Measurements from ENCODE around the gene LRMDA. TPM values are rescaled to one million over a fixed set of nuclear protein-coding genes. Genes with fewer than 3 reads are reported as not detected.
"Not testable (repeated sequence)": the region's sequence is repeated elsewhere in the genome, so short reads cannot be mapped to it uniquely, and the experiment has no call there.

The LRMDA gene
- total RNA-seq, 3 donors from 2014 or later (not counting 1 experiment from before 2014, with no cell fraction given): 1.4 to 2.4 (median 2.1) TPM

DNA sequence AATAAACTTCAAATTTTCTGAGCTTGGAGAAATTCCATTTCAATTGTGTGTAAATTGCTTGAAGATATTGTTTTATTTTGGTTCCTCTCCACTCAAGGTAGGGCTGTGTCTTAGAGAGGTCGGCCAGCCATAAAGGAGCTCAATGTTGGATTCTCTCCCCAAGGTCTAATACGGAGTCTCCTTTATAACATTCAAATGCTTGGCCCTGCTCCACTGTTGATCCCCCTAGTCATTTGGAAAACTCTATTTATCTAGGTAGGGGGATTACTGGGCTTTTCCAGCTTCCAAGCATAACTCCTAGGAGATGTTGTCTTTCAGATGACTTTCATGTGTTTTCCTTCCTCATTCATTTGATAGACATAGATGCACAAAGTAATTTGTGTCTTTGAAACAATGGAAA is 170.9 kb downstream of the LRMDA start:
- no peaks in the 10 kb centered on the region for H3K36me3 Mint-ChIP-seq
- Histone ChIP-seq H3K27ac (ENCODE audit: low read length) (no peak overlapping the region), H3K27me3 (ENCODE audit: control insufficient read depth, insufficient read depth, low read length) (no peaks in the 10 kb centered on the region), H3K9me3 (ENCODE audit: control insufficient read depth, insufficient read depth, low read length) (no peaks in the 10 kb centered on the region), H3K4me3 (ENCODE audit: low read length) (no peak overlapping the region), H3K36me3 (ENCODE audit: control insufficient read depth, insufficient read depth, low read length) (no peaks in the 10 kb centered on the region), H3K4me1 (ENCODE audit: control insufficient read depth, insufficient read depth, low read length) (no peaks in the 10 kb centered on the region)
- 86% methylated on average over 1 of the region's 2 CpGs for WGBS (ENCODE audit: insufficient coverage)
- no peak overlapping the region for H3K27ac Mint-ChIP-seq
- no peak overlapping the region for H3K4me3 Mint-ChIP-seq
- peaks cover 7 to 29% of the 10 kb centered on the region in 2 donors for H3K27me3 Mint-ChIP-seq (ENCODE audit: low read depth in 2 of 2)
- ATAC-seq (no peak), DNase-seq (no peak)
- no peaks in the 10 kb centered on the region for H3K4me1 Mint-ChIP-seq
- no peak for TF ChIP-seq CTCF (IDR thresholded peaks at IDR 0.05)
- no peaks in the 10 kb centered on the region for H3K9me3 Mint-ChIP-seq
- intact Hi-C loops (cut with micrococcal nuclease): no loop called here

DNA sequence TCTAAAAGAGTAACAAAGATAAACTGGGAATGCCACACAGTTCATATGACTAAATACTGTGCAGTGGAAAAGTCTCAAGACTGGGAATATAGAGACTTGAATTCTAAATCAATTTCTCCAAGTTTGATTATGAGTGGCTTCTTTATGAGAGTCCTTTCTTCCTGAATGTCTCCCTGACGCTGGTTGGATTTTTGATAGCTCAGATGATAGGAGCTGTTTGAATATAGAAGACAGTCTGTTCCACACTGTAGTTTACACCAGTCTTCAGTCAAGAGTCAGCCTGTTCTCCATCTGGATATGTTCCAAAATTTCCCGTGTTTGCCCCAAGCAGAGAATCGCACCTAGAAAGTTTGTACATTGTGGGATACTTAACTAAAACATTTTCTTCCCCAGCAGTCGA is 173.7 kb downstream of the LRMDA start:
- H3K4me3 Mint-ChIP-seq: no peak overlapping the region
- no peak overlapping the region for H3K4me3 ChIP-seq (ENCODE audit: low read length)
- H3K9me3 Mint-ChIP-seq: no peaks in the 10 kb centered on the region
- H3K9me3 ChIP-seq (ENCODE audit: control insufficient read depth, insufficient read depth, low read length): no peaks in the 10 kb centered on the region
- no peaks in the 10 kb centered on the region for H3K27me3 ChIP-seq (ENCODE audit: control insufficient read depth, insufficient read depth, low read length)
- H3K4me1 ChIP-seq (ENCODE audit: control insufficient read depth, insufficient read depth, low read length): no peaks in the 10 kb centered on the region
- no peak for TF ChIP-seq CTCF (IDR thresholded peaks at IDR 0.05)
- H3K4me1 Mint-ChIP-seq: no peaks in the 10 kb centered on the region
- peaks cover 7 to 23% of the 10 kb centered on the region in 2 donors for H3K27me3 Mint-ChIP-seq (ENCODE audit: low read depth in 2 of 2)
- intact Hi-C loops (cut with micrococcal nuclease): no loop called here
- H3K27ac Mint-ChIP-seq: no peak overlapping the region
- no peak overlapping the region for H3K27ac ChIP-seq (ENCODE audit: low read length)
- ATAC-seq: no peak
- no peak for DNase-seq
- 84% methylated on average over 3 of the region's 4 CpGs for WGBS (ENCODE audit: insufficient coverage)
- H3K36me3 Mint-ChIP-seq: no peaks in the 10 kb centered on the region
- no peaks in the 10 kb centered on the region for H3K36me3 ChIP-seq (ENCODE audit: control insufficient read depth, insufficient read depth, low read length)

GRCh38 chr10:75605795-75606194 is 174.4 kb downstream of the LRMDA start:
- H3K4me1 Mint-ChIP-seq; H3K36me3 Mint-ChIP-seq; H3K4me1 ChIP-seq (ENCODE audit: control insufficient read depth, insufficient read depth, low read length); intact Hi-C loops (cut with micrococcal nuclease); H3K4me3 ChIP-seq (ENCODE audit: low read length); H3K27me3 ChIP-seq (ENCODE audit: control insufficient read depth, insufficient read depth, low read length); H3K36me3 ChIP-seq (ENCODE audit: control insufficient read depth, insufficient read depth, low read length); H3K9me3 Mint-ChIP-seq; H3K27ac ChIP-seq (ENCODE audit: low read length); H3K4me3 Mint-ChIP-seq; DNase-seq; H3K27ac Mint-ChIP-seq; H3K9me3 ChIP-seq (ENCODE audit: control insufficient read depth, insufficient read depth, low read length); ATAC-seq: not testable (repeated sequence)
- H3K27me3 Mint-ChIP-seq (ENCODE audit: low read depth in 2 of 2): peaks cover 9 to 23% of the 10 kb centered on the region in 2 donors
- 91% methylated on average over 6 of the region's 6 CpGs for WGBS (ENCODE audit: insufficient coverage)

DNA sequence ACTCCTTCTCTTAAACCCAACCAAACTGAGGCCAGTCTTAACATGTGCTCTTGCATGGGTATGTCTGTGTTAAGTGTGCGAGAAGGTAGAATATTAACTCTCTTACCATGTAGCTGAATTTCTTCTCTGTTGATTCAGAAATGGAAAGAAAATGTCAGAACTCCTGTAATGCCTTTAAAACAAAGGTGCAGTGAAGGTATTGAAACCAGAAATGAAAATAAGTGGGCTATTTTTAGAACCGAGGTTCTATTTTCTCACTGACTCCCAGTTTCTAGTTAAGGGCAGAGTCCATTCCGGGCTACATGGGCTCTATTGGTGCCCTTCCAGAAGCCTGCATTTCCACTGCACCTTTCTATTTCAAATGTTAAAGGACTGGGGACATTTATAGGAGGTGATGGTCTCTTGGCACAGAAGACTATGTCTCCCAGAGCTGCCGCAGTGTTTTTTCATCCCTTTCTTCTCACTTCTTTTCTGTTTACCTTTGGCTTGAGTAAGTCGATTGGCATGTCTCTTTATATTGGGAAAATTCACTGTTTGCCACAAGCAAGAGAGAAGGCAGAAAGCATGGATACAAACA is 174.9 kb downstream of the LRMDA start:
- no peak overlapping the region for H3K27ac Mint-ChIP-seq
- H3K4me1 Mint-ChIP-seq: no peaks in the 10 kb centered on the region
- TF ChIP-seq CTCF (IDR thresholded peaks at IDR 0.05): no peak
- no peak overlapping the region for H3K4me3 Mint-ChIP-seq
- H3K9me3 Mint-ChIP-seq: no peaks in the 10 kb centered on the region
- H3K9me3 ChIP-seq (ENCODE audit: control insufficient read depth, insufficient read depth, low read length): no peaks in the 10 kb centered on the region
- ATAC-seq: no peak
- intact Hi-C loops (cut with micrococcal nuclease): no loop called here
- no peaks in the 10 kb centered on the region for H3K27me3 ChIP-seq (ENCODE audit: control insufficient read depth, insufficient read depth, low read length)
- no peaks in the 10 kb centered on the region for H3K36me3 Mint-ChIP-seq
- no peaks in the 10 kb centered on the region for H3K36me3 ChIP-seq (ENCODE audit: control insufficient read depth, insufficient read depth, low read length)
- DNase-seq: no peak
- no peak overlapping the region for H3K4me3 ChIP-seq (ENCODE audit: low read length)
- peaks cover 9 to 18% of the 10 kb centered on the region in 2 donors for H3K27me3 Mint-ChIP-seq (ENCODE audit: low read depth in 2 of 2)
- 90% methylated on average over 4 of the region's 5 CpGs for WGBS (ENCODE audit: insufficient coverage)
- no peaks in the 10 kb centered on the region for H3K4me1 ChIP-seq (ENCODE audit: control insufficient read depth, insufficient read depth, low read length)
- no peak overlapping the region for H3K27ac ChIP-seq (ENCODE audit: low read length)

Measured in natural killer cell (primary cell).